Esophagus muscularis mucosa (tissue), 4 donors: Measurements from ENCODE around the gene MYPN. TPM values are rescaled to one million over a fixed set of nuclear protein-coding genes. Genes with fewer than 3 reads are reported as not detected.

Experiments
- DNase-seq: peaks from one replicate; pipeline ENCODE4 v3.0.0-alpha.2; 2017; ENCODE audit errors: extremely low spot score
- H3K27ac ChIP-seq, 4 donors: fragments of 200-600 bp; sonication (generic); replicated peaks in 1 of 4; 1 replicate in 3 of 4; 2 replicates in 1 of 4; pipeline ENCODE4 v1.5.1; 2016 to 2019; ENCODE audit warnings: mild to moderate bottlenecking in 1 of 4
- H3K27me3 ChIP-seq, 4 donors: fragments of 200-600 bp; sonication (generic); one replicate each; pipeline versions ENCODE4 v1.5.1 to v1.6.0; 2016 to 2019
- H3K36me3 ChIP-seq, 4 donors: fragments of 200-600 bp; sonication (generic); one replicate each; pipeline ENCODE4 v1.5.1; 2016 to 2019
- H3K4me1 ChIP-seq, 4 donors: fragments of 200-600 bp; sonication (generic); one replicate each; pipeline ENCODE4 v1.5.1; 2016 to 2019
- H3K4me3 ChIP-seq, 4 donors: fragments of 200-600 bp; sonication (generic); 1 replicate in 2 of 4; 2 replicates in 2 of 4; pipeline ENCODE4 v1.5.1; 2016 to 2019; ENCODE audit warnings: mild to moderate bottlenecking in 4 of 4, moderate library complexity in 1 of 4
- H3K9me3 ChIP-seq, 4 donors: fragments of 200-600 bp; sonication (generic); 1 replicate in 3 of 4; 2 replicates in 1 of 4; pipeline ENCODE4 v1.5.1; 2016 to 2019
- EP300 ChIP-seq: sonication (generic); formaldehyde crosslinking; IDR thresholded peaks from one replicate; pipeline ENCODE4 v1.6.1; 2017; ENCODE audit warnings: antibody characterized with exemption
- POLR2A ChIP-seq: fragments of 450-650 bp; IDR thresholded peaks from one replicate; pipeline ENCODE4 v1.6.1; 2017; ENCODE audit warnings: antibody characterized with exemption, moderate library complexity, mild to moderate bottlenecking, low read depth
- POLR2AphosphoS5 ChIP-seq, 2 donors: sonication (generic); formaldehyde crosslinking; IDR thresholded peaks; one replicate each; pipeline ENCODE4 v1.6.1; 2017; ENCODE audit warnings: antibody characterized with exemption in 2 of 2
- whole genome bisulfite sequencing: methylation state at CpG from one replicate; pipeline ENCODE4 v1.1.5; 2018; 5-methylcytosine and 5-hydroxymethylcytosine counted together
- intact Hi-C: fragments of 100-400 bp; cut with DNase I; formaldehyde crosslinking; loops from one replicate; pipeline ENCODE4 v1.15.1; 2023
- total RNA-seq, 4 donors: library from RNA; depleted of rRNA; stranded (reverse); fragments of >200 nt; gene quantifications; one replicate each; pipeline versions ENCODE4 v1.1.0 to v1.2.1, GENCODE V29; 2016
- TF ChIP-seq, protein P1 (sequence below), 3 experiments: fragments of 200-600 bp in 2 of 3; fragments of 450-650 bp in 1 of 3; sonication (generic) in 2 of 3; IDR thresholded peaks; one replicate each; pipeline ENCODE4 v1.5.1; 2017 to 2019; ENCODE audit warnings: antibody characterized with exemption in 3 of 3, mild to moderate bottlenecking in 2 of 3, moderate library complexity in 1 of 3

The MYPN gene
- total RNA-seq, 4 donors from 2014 or later: 0.50 to 1.5 (median 0.67) TPM

DNA sequence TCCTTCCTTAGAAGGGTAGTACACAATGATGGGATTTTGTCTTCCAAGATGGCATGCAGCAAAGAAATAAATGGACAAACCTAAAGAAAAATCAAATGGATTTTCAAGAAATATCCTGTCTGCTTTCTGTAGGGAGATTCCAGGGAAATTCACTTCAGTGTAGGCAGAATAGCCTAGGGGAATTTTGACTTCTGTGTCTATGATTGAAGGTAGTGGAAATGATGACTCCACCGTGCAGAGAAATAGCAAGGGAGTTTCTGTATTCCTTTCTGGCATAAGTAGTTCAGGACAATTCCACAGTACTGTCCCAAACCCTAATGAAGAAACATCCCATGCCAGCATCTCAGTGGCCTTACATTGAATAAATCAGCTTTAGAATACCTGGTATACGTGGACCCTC, 113.1 kb downstream of the MYPN start:
- WGBS: 62% methylated on average over 2 of the region's 2 CpGs
- intact Hi-C loops: no loop called here
- DNase-seq: peak; percentile 10
- Histone ChIP-seq H3K36me3 (peaks cover 0 to 4% (median 0%) of the 10 kb centered on the region in 4 donors), H3K27me3 (no peaks in the 10 kb centered on the region), H3K27ac (no peak overlapping the region), H3K9me3 (no peaks in the 10 kb centered on the region), H3K4me1 (no peaks in the 10 kb centered on the region), H3K4me3 (no peak overlapping the region)
- TF ChIP-seq, protein P1, sequence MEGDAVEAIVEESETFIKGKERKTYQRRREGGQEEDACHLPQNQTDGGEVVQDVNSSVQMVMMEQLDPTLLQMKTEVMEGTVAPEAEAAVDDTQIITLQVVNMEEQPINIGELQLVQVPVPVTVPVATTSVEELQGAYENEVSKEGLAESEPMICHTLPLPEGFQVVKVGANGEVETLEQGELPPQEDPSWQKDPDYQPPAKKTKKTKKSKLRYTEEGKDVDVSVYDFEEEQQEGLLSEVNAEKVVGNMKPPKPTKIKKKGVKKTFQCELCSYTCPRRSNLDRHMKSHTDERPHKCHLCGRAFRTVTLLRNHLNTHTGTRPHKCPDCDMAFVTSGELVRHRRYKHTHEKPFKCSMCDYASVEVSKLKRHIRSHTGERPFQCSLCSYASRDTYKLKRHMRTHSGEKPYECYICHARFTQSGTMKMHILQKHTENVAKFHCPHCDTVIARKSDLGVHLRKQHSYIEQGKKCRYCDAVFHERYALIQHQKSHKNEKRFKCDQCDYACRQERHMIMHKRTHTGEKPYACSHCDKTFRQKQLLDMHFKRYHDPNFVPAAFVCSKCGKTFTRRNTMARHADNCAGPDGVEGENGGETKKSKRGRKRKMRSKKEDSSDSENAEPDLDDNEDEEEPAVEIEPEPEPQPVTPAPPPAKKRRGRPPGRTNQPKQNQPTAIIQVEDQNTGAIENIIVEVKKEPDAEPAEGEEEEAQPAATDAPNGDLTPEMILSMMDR (IDR thresholded peaks at IDR 0.05): no peak
- TF ChIP-seq POLR2A (no peak), EP300 (no peak), POLR2AphosphoS5 (IDR thresholded peaks at IDR 0.05) (no peak)

DNA sequence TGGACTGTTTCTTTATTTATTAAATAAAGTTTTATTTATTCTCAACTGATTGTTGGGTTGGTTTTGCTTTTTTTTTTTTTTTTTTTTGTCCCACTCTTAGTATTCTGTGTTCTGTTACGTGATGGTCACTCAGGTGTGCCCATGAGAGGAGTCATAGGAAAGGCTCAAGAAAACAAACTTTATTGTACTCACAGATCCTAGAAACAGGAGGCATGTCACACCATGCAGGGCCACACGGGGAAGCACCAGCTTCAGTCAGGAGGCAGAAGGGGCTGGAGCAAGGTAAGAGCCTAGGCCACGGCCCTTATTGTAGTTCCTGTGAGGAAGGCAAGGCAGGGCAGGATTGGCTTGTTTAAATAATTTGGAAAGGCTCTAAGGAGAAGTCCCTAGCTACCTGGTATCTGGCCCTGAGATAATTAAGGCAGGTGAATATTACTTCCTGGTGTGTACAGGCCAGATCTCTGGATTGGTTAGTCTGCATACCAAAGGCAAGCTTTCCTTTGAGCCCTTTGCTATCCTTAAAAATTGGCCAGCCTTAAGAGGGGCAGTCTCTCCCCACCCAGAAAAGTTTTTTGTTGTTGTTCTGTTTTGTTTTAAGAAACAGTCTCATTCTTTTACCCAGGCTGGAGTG, 114.4 kb downstream of the MYPN start:
- H3K27me3 ChIP-seq: no peaks in the 10 kb centered on the region
- TF ChIP-seq, protein P1 (IDR thresholded peaks at IDR 0.05): no peak
- TF ChIP-seq POLR2A (no peak), EP300 (no peak), POLR2AphosphoS5 (IDR thresholded peaks at IDR 0.05) (no peak)
- no peaks in the 10 kb centered on the region for H3K4me1 ChIP-seq
- intact Hi-C loops: no loop called here
- peaks cover 0 to under 1% (median 0%) of the 10 kb centered on the region in 4 donors for H3K36me3 ChIP-seq
- peak; percentile 64 for DNase-seq
- WGBS: 75% methylated on average over 3 of the region's 3 CpGs
- no peak overlapping the region for H3K27ac ChIP-seq
- H3K9me3 ChIP-seq: no peaks in the 10 kb centered on the region
- no peak overlapping the region for H3K4me3 ChIP-seq

DNA sequence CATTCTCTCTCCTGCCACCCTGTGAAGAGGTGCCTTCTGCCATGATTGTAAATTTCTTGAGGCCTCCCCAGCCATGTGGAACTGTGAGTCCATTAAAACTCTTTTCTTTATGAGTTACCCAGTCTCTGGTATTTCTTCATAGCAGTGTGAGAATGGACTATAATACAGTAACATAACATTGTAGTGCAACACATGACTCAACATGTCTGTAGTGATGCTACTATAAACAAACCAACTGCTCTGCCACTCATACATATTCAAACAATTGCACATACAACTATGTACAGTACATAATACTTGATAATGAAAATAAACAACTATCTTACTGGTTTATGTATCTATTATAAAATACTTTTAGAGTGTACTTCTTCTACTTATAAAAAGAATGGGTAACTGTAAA, 115.5 kb downstream of the MYPN start:
- Histone ChIP-seq H3K9me3 (no peaks in the 10 kb centered on the region), H3K4me1 (no peaks in the 10 kb centered on the region), H3K4me3 (no peak overlapping the region), H3K36me3 (no peaks in the 10 kb centered on the region), H3K27me3 (no peaks in the 10 kb centered on the region), H3K27ac (no peak overlapping the region)
- intact Hi-C loops: no loop called here
- TF ChIP-seq POLR2A (no peak), EP300 (no peak), POLR2AphosphoS5 (IDR thresholded peaks at IDR 0.05) (no peak)
- TF ChIP-seq, protein P1 (IDR thresholded peaks at IDR 0.05): no peak
- DNase-seq: peak; percentile 31

DNA sequence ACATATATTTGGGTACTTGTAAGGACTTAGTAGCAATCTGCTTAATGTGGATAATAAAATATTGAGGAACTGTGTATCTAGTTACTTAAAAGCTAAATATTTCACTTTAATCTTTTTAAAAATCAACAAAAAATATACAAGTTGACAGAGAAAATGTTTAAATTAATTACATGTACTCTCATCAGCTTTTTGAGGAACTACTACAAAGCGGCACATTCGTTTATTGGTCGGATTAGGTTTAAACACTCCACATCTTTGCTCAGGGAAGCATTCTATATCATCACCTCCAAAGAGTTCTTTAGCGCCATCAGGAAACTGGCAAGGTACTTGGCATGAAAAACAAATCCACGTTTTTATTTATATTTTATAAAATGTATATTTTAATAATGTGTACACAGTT, 121.0 kb downstream of the MYPN start:
- intact Hi-C loops: no loop called here
- Histone ChIP-seq H3K27ac (no peak overlapping the region), H3K4me3 (no peak overlapping the region), H3K9me3 (no peaks in the 10 kb centered on the region), H3K4me1 (peaks cover 0 to 16% (median 13%) of the 10 kb centered on the region in 4 donors), H3K27me3 (no peaks in the 10 kb centered on the region), H3K36me3 (no peaks in the 10 kb centered on the region)
- no peak for DNase-seq
- 79% methylated on average over 5 of the region's 5 CpGs for WGBS
- TF ChIP-seq POLR2AphosphoS5 (IDR thresholded peaks at IDR 0.05) (no peak), EP300 (no peak), POLR2A (no peak)
- TF ChIP-seq, protein P1 (IDR thresholded peaks at IDR 0.05): no peak
